ENCODE measurements around the gene TSPOAP1. TPM values are rescaled to one million over a fixed set of nuclear protein-coding genes. Genes with fewer than 3 reads are reported as not detected.
A peak's percentile ranks its signal among the peaks of the same experiment; 100 is the strongest.

Gene TSPOAP1
- total RNA-seq, 1 donor from 2014 or later = 3.5 TPM

GRCh38 chr17:58306131-58306951, 22.3 kb downstream of the TSPOAP1 start:
- no peak overlapping the region for H3K4me3 ChIP-seq (ENCODE audit: low read depth, low read length)
- DNase-seq (ENCODE audit: low read depth) = no peak
- TF ChIP-seq CTCF (conservative IDR thresholded peaks at IDR 0.05; ENCODE audit: low read depth, low read length) = no peak

GRCh38 chr17:58305626-58306025, 23.0 kb downstream of the TSPOAP1 start:
- no peak for TF ChIP-seq CTCF (conservative IDR thresholded peaks at IDR 0.05; ENCODE audit: low read depth, low read length)
- no peak overlapping the region for H3K4me3 ChIP-seq (ENCODE audit: low read depth, low read length)
- DNase-seq (ENCODE audit: low read depth) = no peak

GRCh38 chr17:58304750-58305486, 23.7 kb downstream of the TSPOAP1 start:
- H3K4me3 ChIP-seq (ENCODE audit: low read depth, low read length) = no peak overlapping the region
- no peak for DNase-seq (ENCODE audit: low read depth)
- TF ChIP-seq CTCF (conservative IDR thresholded peaks at IDR 0.05; ENCODE audit: low read depth, low read length) = no peak

- DNase-seq (ENCODE audit: low read depth) = no peak
- H3K4me3 ChIP-seq (ENCODE audit: low read depth, low read length) = no peak overlapping the region
- TF ChIP-seq CTCF (conservative IDR thresholded peaks at IDR 0.05; ENCODE audit: low read depth, low read length) = peak; percentile 83
Observed at GRCh38 chr17:58303971-58304749, 24.4 kb downstream of the TSPOAP1 start.

- no peak for DNase-seq (ENCODE audit: low read depth)
- TF ChIP-seq CTCF (conservative IDR thresholded peaks at IDR 0.05; ENCODE audit: low read depth, low read length) = no peak
- no peak overlapping the region for H3K4me3 ChIP-seq (ENCODE audit: low read depth, low read length)
Observed at GRCh38 chr17:58302919-58303585, 25.5 kb downstream of the TSPOAP1 start.

- no peak overlapping the region for H3K4me3 ChIP-seq (ENCODE audit: low read depth, low read length)
- TF ChIP-seq CTCF (conservative IDR thresholded peaks at IDR 0.05; ENCODE audit: low read depth, low read length) = no peak
- no peak for DNase-seq (ENCODE audit: low read depth)
Observed at GRCh38 chr17:58302171-58302918, 26.2 kb downstream of the TSPOAP1 start.

All from epithelial cell of proximal tubule (primary cell).